ENCODE data around the gene ATP11C. TPM values are rescaled to one million over a fixed set of nuclear protein-coding genes. Genes with fewer than 3 reads are reported as not detected.

ATP11C gene
- total RNA-seq, 1 experiment from 2014 or later = 19.4 TPM

DNA sequence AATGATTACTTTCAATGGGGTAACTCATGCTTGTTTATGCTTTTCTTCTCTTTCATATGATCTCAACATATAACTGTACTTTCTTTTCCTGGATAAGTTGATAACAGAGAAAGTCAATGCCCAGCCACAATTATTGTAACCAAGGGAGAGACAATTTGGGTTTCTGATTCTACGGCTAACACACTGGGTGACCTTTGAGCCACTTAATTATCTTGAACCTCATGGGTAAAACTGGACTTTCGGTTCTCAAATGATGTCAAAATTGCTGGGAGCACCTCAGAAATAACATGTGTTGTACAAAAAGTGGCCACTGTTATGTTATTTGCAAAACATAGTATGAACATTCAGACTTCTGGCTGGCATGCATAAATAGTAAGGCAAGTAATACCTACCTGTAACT lies 145.3 kb downstream of the ATP11C start:
- Histone ChIP-seq H3K36me3 (ENCODE audit: control insufficient read depth in 1 of 2, insufficient read depth in 2 of 2, low read length in 2 of 2) (no peaks in the 10 kb centered on the region), H3K79me2 (ENCODE audit: insufficient read depth, low read length) (no peaks in the 10 kb centered on the region), H3K9ac (ENCODE audit: low read length) (no peak overlapping the region), H3K9me3 (ENCODE audit: control insufficient read depth in 1 of 2, insufficient read depth in 1 of 2, low read depth in 1 of 2, low read length in 2 of 2) (no peaks in the 10 kb centered on the region), H3K27ac (ENCODE audit: low read depth, low read length) (no peak overlapping the region), H3K27me3 (ENCODE audit: insufficient read depth, low read length) (no peaks in the 10 kb centered on the region), H4K20me1 (ENCODE audit: insufficient read depth) (no peaks in the 10 kb centered on the region), H3K9me2 (ENCODE audit: insufficient read depth) (no peaks in the 10 kb centered on the region), H3K4me1 (ENCODE audit: control insufficient read depth in 1 of 2, insufficient read depth in 2 of 2, low read length in 2 of 2) (no peaks in the 10 kb centered on the region), H3K4me2 (ENCODE audit: low read length) (no peak overlapping the region), H2AFZ (ENCODE audit: low read depth, low read length, poor library complexity, severe bottlenecking) (no peak overlapping the region), H3K4me3 (replicated peaks in 1 of 2; ENCODE audit: low read depth in 1 of 2, low read length in 2 of 2) (no peak overlapping the region)
- BruUV-seq (replicated peaks) = no TSS peak
- ATAC-seq = no peak
- DNase-seq (ENCODE audit: low read depth, low spot score) = no peak
- ChIA-PET RAD21 (ENCODE audit: low non-redundant PET in 1 of 2, low total read pairs in 2 of 2, uncharacterized antibody in 2 of 2, unreplicated experiment in 2 of 2) (no interaction called here), POLR2A (no interaction called here), CTCF (no interaction called here)
- intact Hi-C loops (cut with micrococcal nuclease) = no loop called here
- TF ChIP-seq RAD21 (IDR thresholded peaks at IDR 0.05; ENCODE audit: low read depth) = no peak
- TF ChIP-seq, protein P1, sequence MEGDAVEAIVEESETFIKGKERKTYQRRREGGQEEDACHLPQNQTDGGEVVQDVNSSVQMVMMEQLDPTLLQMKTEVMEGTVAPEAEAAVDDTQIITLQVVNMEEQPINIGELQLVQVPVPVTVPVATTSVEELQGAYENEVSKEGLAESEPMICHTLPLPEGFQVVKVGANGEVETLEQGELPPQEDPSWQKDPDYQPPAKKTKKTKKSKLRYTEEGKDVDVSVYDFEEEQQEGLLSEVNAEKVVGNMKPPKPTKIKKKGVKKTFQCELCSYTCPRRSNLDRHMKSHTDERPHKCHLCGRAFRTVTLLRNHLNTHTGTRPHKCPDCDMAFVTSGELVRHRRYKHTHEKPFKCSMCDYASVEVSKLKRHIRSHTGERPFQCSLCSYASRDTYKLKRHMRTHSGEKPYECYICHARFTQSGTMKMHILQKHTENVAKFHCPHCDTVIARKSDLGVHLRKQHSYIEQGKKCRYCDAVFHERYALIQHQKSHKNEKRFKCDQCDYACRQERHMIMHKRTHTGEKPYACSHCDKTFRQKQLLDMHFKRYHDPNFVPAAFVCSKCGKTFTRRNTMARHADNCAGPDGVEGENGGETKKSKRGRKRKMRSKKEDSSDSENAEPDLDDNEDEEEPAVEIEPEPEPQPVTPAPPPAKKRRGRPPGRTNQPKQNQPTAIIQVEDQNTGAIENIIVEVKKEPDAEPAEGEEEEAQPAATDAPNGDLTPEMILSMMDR (IDR thresholded peaks at IDR 0.05 in 2 of 3, conservative IDR thresholded peaks at IDR 0.05 in 1 of 3; ENCODE audit: borderline replicate concordance in 1 of 3, insufficient read depth in 1 of 3, low read depth in 2 of 3, low read length in 2 of 3) = no peak
- TF ChIP-seq SRF (IDR thresholded peaks at IDR 0.05; ENCODE audit: low read depth) = no peak
- TF ChIP-seq ELF1 (IDR thresholded peaks at IDR 0.05; ENCODE audit: borderline replicate concordance, low read depth) = no peak
- TF ChIP-seq, protein P2, sequence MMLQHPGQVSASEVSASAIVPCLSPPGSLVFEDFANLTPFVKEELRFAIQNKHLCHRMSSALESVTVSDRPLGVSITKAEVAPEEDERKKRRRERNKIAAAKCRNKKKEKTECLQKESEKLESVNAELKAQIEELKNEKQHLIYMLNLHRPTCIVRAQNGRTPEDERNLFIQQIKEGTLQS (IDR thresholded peaks at IDR 0.05) = no peak
- no peak for TF ChIP-seq JUND (IDR thresholded peaks at IDR 0.05)
- TF ChIP-seq, protein P3, sequence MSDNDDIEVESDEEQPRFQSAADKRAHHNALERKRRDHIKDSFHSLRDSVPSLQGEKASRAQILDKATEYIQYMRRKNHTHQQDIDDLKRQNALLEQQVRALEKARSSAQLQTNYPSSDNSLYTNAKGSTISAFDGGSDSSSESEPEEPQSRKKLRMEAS (IDR thresholded peaks at IDR 0.05) = no peak
- no peak for TF ChIP-seq POLR2AphosphoS5 (IDR thresholded peaks at IDR 0.05; ENCODE audit: low read depth, low read length)
- TF ChIP-seq SP1 (IDR thresholded peaks at IDR 0.05; ENCODE audit: low read depth) = no peak
- TF ChIP-seq ZFX (IDR thresholded peaks at IDR 0.05) = no peak
- TF ChIP-seq CBX3 (IDR thresholded peaks at IDR 0.05; ENCODE audit: low read depth) = no peak
- TF ChIP-seq EZH2phosphoT487 (IDR thresholded peaks at IDR 0.05; ENCODE audit: borderline replicate concordance) = no peak
- TF ChIP-seq YY1 (IDR thresholded peaks at IDR 0.05; ENCODE audit: extremely low read depth, insufficient replicate concordance, low read depth, low read length) = no peak
- no peak for TF ChIP-seq SIN3A (IDR thresholded peaks at IDR 0.05; ENCODE audit: low read depth)
- TF ChIP-seq CEBPB (IDR thresholded peaks at IDR 0.05; ENCODE audit: low read depth) = no peak
- TF ChIP-seq, protein P4, sequence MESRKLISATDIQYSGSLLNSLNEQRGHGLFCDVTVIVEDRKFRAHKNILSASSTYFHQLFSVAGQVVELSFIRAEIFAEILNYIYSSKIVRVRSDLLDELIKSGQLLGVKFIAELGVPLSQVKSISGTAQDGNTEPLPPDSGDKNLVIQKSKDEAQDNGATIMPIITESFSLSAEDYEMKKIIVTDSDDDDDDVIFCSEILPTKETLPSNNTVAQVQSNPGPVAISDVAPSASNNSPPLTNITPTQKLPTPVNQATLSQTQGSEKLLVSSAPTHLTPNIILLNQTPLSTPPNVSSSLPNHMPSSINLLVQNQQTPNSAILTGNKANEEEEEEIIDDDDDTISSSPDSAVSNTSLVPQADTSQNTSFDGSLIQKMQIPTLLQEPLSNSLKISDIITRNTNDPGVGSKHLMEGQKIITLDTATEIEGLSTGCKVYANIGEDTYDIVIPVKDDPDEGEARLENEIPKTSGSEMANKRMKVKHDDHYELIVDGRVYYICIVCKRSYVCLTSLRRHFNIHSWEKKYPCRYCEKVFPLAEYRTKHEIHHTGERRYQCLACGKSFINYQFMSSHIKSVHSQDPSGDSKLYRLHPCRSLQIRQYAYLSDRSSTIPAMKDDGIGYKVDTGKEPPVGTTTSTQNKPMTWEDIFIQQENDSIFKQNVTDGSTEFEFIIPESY (IDR thresholded peaks at IDR 0.05; ENCODE audit: extremely low read depth, insufficient replicate concordance, low read length) = no peak

Measured in HCT116 (cell line).